GM12873 (cell line): ENCODE data around the gene FAM171A1.

Experiments
- TF ChIP-seq, protein P1 (sequence below): IDR thresholded peaks from 2 replicates; pipeline ENCODE4 v1.5.1; 2012; ENCODE audit warnings: low read depth, mild to moderate bottlenecking, moderate library complexity, low read length, control low read depth; ENCODE audit not compliant: insufficient read depth; ENCODE audit errors: missing control alignments

Gene FAM171A1

DNA sequence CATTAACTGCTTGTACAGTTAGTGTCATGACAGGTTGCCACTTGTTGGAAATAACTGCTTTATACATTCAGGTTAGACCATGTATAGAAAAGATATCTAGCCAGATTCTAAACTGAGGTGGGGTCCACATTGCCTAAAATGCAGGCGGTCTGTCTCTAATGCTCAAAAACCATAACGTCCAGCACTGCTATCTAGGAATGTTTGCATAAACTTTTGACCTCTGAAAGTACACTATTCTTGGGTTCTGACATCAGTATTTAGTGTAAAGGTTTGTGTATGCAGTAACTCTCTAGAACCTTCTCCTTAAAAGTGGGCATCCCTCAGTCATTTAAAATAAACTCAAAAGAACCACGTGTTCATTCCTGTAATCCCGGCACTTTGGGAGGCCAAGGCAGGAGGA is 10.3 kb upstream of the FAM171A1 start:
- TF ChIP-seq, protein P1, sequence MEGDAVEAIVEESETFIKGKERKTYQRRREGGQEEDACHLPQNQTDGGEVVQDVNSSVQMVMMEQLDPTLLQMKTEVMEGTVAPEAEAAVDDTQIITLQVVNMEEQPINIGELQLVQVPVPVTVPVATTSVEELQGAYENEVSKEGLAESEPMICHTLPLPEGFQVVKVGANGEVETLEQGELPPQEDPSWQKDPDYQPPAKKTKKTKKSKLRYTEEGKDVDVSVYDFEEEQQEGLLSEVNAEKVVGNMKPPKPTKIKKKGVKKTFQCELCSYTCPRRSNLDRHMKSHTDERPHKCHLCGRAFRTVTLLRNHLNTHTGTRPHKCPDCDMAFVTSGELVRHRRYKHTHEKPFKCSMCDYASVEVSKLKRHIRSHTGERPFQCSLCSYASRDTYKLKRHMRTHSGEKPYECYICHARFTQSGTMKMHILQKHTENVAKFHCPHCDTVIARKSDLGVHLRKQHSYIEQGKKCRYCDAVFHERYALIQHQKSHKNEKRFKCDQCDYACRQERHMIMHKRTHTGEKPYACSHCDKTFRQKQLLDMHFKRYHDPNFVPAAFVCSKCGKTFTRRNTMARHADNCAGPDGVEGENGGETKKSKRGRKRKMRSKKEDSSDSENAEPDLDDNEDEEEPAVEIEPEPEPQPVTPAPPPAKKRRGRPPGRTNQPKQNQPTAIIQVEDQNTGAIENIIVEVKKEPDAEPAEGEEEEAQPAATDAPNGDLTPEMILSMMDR, result no peak

DNA sequence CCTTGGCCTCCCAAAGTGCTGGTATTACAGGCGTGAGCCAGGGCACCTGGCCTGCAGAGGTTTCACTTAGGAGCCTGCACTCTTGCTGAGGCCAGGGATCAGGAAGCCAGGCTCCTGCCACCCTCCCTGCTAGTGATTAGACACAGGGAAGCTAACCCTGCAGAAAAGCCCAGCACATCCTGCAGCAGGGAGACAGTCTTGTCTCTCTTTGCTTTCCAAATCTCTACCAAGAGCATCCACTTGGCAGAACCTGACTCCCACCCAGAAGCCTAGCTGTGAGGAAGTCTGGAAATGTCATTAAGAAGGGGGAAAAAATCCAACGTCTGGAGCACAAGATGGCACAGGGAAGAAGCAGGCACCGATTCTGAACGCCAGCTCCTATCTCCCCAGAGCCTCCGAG is 8.0 kb upstream of the FAM171A1 start:
- TF ChIP-seq, protein P1, result no peak

DNA sequence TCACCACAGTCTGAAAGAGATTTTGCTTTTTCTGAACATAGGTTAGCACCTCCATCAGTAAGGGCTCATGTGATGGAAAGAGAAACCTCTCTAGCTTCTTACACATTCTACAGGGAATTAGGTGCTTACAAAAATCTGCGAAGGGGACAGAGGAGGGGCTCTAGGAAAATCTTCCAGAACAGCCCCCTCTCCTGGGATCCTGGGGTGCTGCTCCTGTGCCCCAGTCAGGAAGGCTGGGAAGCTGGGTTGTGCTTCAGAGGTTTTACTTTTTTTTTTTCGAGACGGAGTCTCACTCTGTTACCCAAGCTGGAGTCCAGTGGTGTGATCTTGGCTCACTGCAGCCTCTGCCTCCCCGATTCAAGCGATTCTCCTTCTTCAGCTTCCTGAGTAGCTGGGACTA is 7.5 kb upstream of the FAM171A1 start:
- TF ChIP-seq, protein P1, result no peak

DNA sequence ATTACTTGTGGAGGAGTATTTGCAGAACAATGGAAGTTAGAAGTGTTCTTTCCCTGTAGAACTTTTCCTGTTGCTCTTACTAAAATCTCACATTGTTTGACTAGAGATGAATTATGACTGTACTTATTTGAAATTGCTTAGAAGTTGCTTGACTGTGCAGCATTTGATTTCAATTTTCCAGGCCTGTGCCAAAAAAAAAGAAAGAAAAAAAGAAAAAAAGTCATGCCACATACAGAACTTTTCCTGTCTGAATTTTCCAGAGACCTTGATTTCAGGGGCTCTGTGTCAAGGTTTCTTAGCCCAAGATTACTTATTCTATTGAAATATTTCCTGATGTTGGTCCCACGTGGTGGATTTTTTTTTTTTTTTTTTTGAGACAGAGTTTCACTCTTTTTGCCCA is 3.5 kb upstream of the FAM171A1 start:
- TF ChIP-seq, protein P1, result no peak

DNA sequence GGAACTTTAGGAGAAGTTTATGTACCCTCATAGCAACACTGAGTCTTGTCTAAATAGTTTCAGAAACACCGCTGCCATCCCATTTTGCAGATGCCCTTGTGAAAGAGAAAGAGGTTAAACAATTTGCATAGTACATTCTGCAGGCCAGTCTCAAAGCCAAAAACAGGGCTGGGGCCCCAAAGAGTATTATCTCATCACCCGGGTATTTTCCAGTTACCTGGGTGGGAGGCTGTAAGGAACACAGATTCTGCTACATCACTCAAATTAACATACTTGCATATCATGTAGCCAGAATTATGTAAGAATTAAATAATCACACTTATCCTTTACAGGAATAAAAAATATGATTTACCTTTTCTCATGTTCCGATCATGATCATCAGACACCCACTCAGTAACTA is 3.1 kb upstream of the FAM171A1 start:
- TF ChIP-seq, protein P1, result no peak

DNA sequence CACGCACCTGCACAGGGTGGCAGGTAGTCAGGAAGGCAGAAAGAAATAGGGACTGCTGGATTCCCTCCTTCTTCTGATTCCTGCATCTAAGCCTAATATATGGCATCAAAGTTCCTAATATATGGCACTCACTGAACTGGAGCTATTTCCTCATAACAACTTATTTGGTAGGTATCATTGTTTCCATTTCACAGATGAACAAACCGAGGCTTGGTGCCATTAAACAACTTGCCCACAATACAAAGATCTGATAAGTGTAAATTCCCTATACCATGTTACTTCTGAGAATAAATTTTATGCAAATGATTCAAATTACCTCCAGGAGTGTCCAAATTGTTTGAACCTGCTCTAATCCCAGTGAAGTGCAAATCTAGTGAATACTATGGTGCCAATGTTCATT is 2.1 kb upstream of the FAM171A1 start:
- TF ChIP-seq, protein P1, result no peak

DNA sequence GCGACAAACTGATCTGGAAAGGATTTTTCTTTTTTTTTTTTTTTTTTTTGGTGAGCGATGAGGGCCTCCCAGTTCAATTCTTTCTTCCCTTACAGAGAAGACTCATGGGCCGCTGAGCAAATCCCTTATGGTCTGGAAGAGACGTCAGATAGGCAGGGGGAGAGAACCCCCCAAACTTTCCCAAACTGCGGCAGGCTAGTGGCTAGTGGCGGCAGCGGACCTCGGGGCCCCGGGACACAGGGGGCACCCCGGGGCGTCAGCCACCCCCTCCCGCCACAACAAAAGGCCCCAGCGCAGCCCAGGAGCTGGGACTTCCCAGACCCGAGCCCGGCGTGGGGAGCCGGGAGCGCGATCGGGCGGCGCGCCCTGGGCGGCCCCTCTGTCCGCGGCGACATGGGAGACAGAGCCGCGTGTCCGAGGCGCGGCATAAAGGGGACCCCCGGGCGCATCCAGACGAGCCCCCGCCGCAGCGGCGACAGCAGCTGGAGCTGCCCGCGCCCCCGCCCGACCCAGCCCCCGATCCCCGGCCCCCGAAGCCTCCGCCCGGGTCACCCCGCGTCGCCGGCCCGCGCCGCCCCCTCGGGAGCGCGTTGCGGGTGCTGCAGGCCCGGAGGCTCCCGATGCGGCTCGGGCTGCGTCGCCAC is 755 bp downstream of the FAM171A1 start:
- TF ChIP-seq, protein P1, result no peak
